Measurements from ENCODE around the gene RBP2.

The RBP2 gene

GRCh38 chr3:139514741-139515140 is 38.4 kb upstream of the RBP2 start:
- TF ChIP-seq CTCF (IDR thresholded peaks at IDR 0.05; ENCODE audit: low read depth, low read length, missing control alignments), result no peak
- no peaks in the 10 kb centered on the region for H3K36me3 ChIP-seq (replicated peaks)
- in situ Hi-C loops (cut with HindIII; ENCODE audit: low pct_ligation_motif_present, low sequenced_read_pairs), result no loop called here

GRCh38 chr3:139509631-139510030 is 33.3 kb upstream of the RBP2 start:
- DNase-seq, result no peak
- Histone ChIP-seq H3K4me3 (ENCODE audit: low read depth, low read length) (no peak overlapping the region), H3K36me3 (replicated peaks) (no peaks in the 10 kb centered on the region), H3K27ac (no peak overlapping the region), H3K27me3 (replicated peaks) (no peaks in the 10 kb centered on the region)
- TF ChIP-seq CTCF (IDR thresholded peaks at IDR 0.05; ENCODE audit: low read depth, low read length, missing control alignments), result no peak
- in situ Hi-C loops (cut with HindIII; ENCODE audit: low pct_ligation_motif_present, low sequenced_read_pairs), result no loop called here

More at GRCh38 chr3:139514741-139515140, 38.4 kb upstream of the RBP2 start:
- DNase-seq, result no peak
- Histone ChIP-seq H3K4me3 (ENCODE audit: low read depth, low read length) (no peak overlapping the region), H3K27me3 (replicated peaks) (no peaks in the 10 kb centered on the region), H3K27ac (no peak overlapping the region)

- Histone ChIP-seq H3K36me3 (replicated peaks) (no peaks in the 10 kb centered on the region), H3K4me3 (ENCODE audit: low read depth, low read length) (no peak overlapping the region), H3K27ac (no peak overlapping the region), H3K27me3 (replicated peaks) (no peaks in the 10 kb centered on the region)
- in situ Hi-C loops (cut with HindIII; ENCODE audit: low pct_ligation_motif_present, low sequenced_read_pairs), result no loop called here
- DNase-seq, result no peak
- peak; percentile 23 for TF ChIP-seq CTCF (IDR thresholded peaks at IDR 0.05; ENCODE audit: low read depth, low read length, missing control alignments)
Observed at GRCh38 chr3:139506766-139507165, 30.4 kb upstream of the RBP2 start.

GRCh38 chr3:139505829-139506386 is 29.6 kb upstream of the RBP2 start:
- in situ Hi-C loops (cut with HindIII; ENCODE audit: low pct_ligation_motif_present, low sequenced_read_pairs), result no loop called here
- no peaks in the 10 kb centered on the region for H3K27me3 ChIP-seq (replicated peaks)
- no peak overlapping the region for H3K4me3 ChIP-seq (ENCODE audit: low read depth, low read length)
- no peak for TF ChIP-seq CTCF (IDR thresholded peaks at IDR 0.05; ENCODE audit: low read depth, low read length, missing control alignments)
- H3K27ac ChIP-seq, result no peak overlapping the region
- H3K36me3 ChIP-seq (replicated peaks), result no peaks in the 10 kb centered on the region
- DNase-seq, result no peak

- Histone ChIP-seq H3K4me3 (ENCODE audit: low read depth, low read length) (no peak overlapping the region), H3K27me3 (replicated peaks) (no peaks in the 10 kb centered on the region), H3K27ac (no peak overlapping the region), H3K36me3 (replicated peaks) (no peaks in the 10 kb centered on the region)
- TF ChIP-seq CTCF (IDR thresholded peaks at IDR 0.05; ENCODE audit: low read depth, low read length, missing control alignments), result no peak
- no peak for DNase-seq
- in situ Hi-C loops (cut with HindIII; ENCODE audit: low pct_ligation_motif_present, low sequenced_read_pairs), result no loop called here
Observed at GRCh38 chr3:139499536-139499935, 23.2 kb upstream of the RBP2 start.

- Histone ChIP-seq H3K27ac (no peak overlapping the region), H3K36me3 (replicated peaks) (no peaks in the 10 kb centered on the region), H3K4me3 (ENCODE audit: low read depth, low read length) (no peak overlapping the region), H3K27me3 (replicated peaks) (no peaks in the 10 kb centered on the region)
- no peak for DNase-seq
- no peak for TF ChIP-seq CTCF (IDR thresholded peaks at IDR 0.05; ENCODE audit: low read depth, low read length, missing control alignments)
- in situ Hi-C loops (cut with HindIII; ENCODE audit: low pct_ligation_motif_present, low sequenced_read_pairs), result no loop called here
Observed at GRCh38 chr3:139493826-139494385, 17.6 kb upstream of the RBP2 start.
